SK-N-SH (cell line): ENCODE measurements around the gene CFAP74.

Experiments used
- CTCF ChIP-seq: fragments of 200-600 bp; sonication (generic); IDR thresholded peaks from 2 replicates; pipeline ENCODE4 v1.6.1; 2017; ENCODE audit warnings: antibody characterized with exemption, mild to moderate bottlenecking, moderate library complexity
- EP300 ChIP-seq, 2 experiments: IDR thresholded peaks; 2 replicates each; pipeline versions ENCODE4 v1.4.0 to v1.6.1; 2012; ENCODE audit warnings: borderline replicate concordance in 1 of 2, low read depth in 1 of 2, low read length in 1 of 2
- EZH2phosphoT487 ChIP-seq: fragments of 200-600 bp; sonication (generic); IDR thresholded peaks from 2 replicates; pipeline ENCODE4 v1.6.1; 2017; ENCODE audit warnings: low read depth, mixed run types, mild to moderate bottlenecking, antibody characterized with exemption, moderate library complexity, borderline replicate concordance
- IRF3 ChIP-seq: fragments of 150-350 bp; IDR thresholded peaks from 2 replicates; pipeline ENCODE4 v1.6.1; 2016; ENCODE audit warnings: mild to moderate bottlenecking, low read depth, low read length
- JUND ChIP-seq: IDR thresholded peaks from 2 replicates; pipeline ENCODE4 v1.4.0; 2012
- TEAD4 ChIP-seq: IDR thresholded peaks from 2 replicates; pipeline ENCODE4 v1.4.0; 2012; ENCODE audit warnings: mild to moderate bottlenecking, borderline replicate concordance; ENCODE audit not compliant: insufficient read depth
- USF2 ChIP-seq: fragments of 150-350 bp; IDR thresholded peaks from 2 replicates; pipeline ENCODE4 v1.6.1; 2017; ENCODE audit warnings: antibody characterized with exemption, low read length, low read depth, borderline replicate concordance

- no peak for TF ChIP-seq IRF3
- TF ChIP-seq CTCF: no peak
- no peak for TF ChIP-seq EZH2phosphoT487
- TF ChIP-seq JUND: no peak
- no peak for TF ChIP-seq TEAD4
- TF ChIP-seq EP300 (IDR thresholded peaks at IDR 0.05; ENCODE audit: borderline replicate concordance in 1 of 2, low read depth in 1 of 2, low read length in 1 of 2): no peak
- no peak for TF ChIP-seq USF2
These were observed 127.2 kb downstream of the CFAP74 start for GRCh38 chr1:1876335-1876930.
